ENCODE measurements around the gene CNTNAP5. TPM values are rescaled to one million over a fixed set of nuclear protein-coding genes. Genes with fewer than 3 reads are reported as not detected.

Gene CNTNAP5
- total RNA-seq, 1 donor from 2014 or later, result not detected

- no peak for DNase-seq (ENCODE audit: low read depth)
- no peak for TF ChIP-seq CTCF (conservative IDR thresholded peaks at IDR 0.05; ENCODE audit: low read depth, low read length)
- no peak overlapping the region for H3K4me3 ChIP-seq (ENCODE audit: low read depth, low read length)
Observed at GRCh38 chr2:124894199-124894598, 869.1 kb downstream of the CNTNAP5 start.

GRCh38 chr2:124898827-124899226 is 873.7 kb downstream of the CNTNAP5 start:
- DNase-seq (ENCODE audit: low read depth), result no peak
- no peak for TF ChIP-seq CTCF (conservative IDR thresholded peaks at IDR 0.05; ENCODE audit: low read depth, low read length)
- H3K4me3 ChIP-seq (ENCODE audit: low read depth, low read length), result no peak overlapping the region

GRCh38 chr2:124908411-124908810 is 883.3 kb downstream of the CNTNAP5 start:
- TF ChIP-seq CTCF (conservative IDR thresholded peaks at IDR 0.05; ENCODE audit: low read depth, low read length), result no peak
- no peak overlapping the region for H3K4me3 ChIP-seq (ENCODE audit: low read depth, low read length)
- no peak for DNase-seq (ENCODE audit: low read depth)

GRCh38 chr2:124911560-124911959 is 886.5 kb downstream of the CNTNAP5 start:
- no peak for TF ChIP-seq CTCF (conservative IDR thresholded peaks at IDR 0.05; ENCODE audit: low read depth, low read length)
- DNase-seq (ENCODE audit: low read depth), result no peak
- no peak overlapping the region for H3K4me3 ChIP-seq (ENCODE audit: low read depth, low read length)

GRCh38 chr2:124913868-124914267 is 888.8 kb downstream of the CNTNAP5 start:
- no peak for DNase-seq (ENCODE audit: low read depth)
- TF ChIP-seq CTCF (conservative IDR thresholded peaks at IDR 0.05; ENCODE audit: low read depth, low read length), result no peak
- no peak overlapping the region for H3K4me3 ChIP-seq (ENCODE audit: low read depth, low read length)

GRCh38 chr2:124915567-124915966 is 890.5 kb downstream of the CNTNAP5 start:
- peak; percentile 53 for TF ChIP-seq CTCF (conservative IDR thresholded peaks at IDR 0.05; ENCODE audit: low read depth, low read length)
- H3K4me3 ChIP-seq (ENCODE audit: low read depth, low read length), result no peak overlapping the region
- DNase-seq (ENCODE audit: low read depth), result no peak

GRCh38 chr2:124919296-124919695 is 894.2 kb downstream of the CNTNAP5 start:
- DNase-seq (ENCODE audit: low read depth), result no peak
- TF ChIP-seq CTCF (conservative IDR thresholded peaks at IDR 0.05; ENCODE audit: low read depth, low read length), result no peak
- no peak overlapping the region for H3K4me3 ChIP-seq (ENCODE audit: low read depth, low read length)

All from epithelial cell of proximal tubule (primary cell).